ENCODE measurements around the gene NWD2. TPM values are rescaled to one million over a fixed set of nuclear protein-coding genes. Genes with fewer than 3 reads are reported as not detected.

Gene NWD2
- total RNA-seq, 1 experiment from 2014 or later: not detected

DNA sequence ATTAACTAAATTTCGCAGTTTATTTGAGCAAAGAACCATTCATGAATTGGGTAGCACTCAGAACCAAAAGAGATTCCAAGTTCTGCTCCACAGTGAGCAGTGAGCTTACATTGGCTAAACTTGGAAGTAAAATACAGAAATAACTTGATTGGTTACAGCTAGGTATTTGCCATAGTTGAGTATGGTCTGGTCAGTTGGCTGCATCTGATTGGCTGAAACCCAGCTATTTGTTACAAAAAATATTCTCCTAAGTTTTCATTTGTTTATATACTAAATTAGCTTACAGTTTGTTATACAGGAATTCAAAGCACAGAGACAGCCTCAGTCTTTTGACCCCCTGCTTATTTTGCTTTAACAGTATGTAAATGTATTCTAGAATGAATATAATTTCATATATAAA is 226.6 kb downstream of the NWD2 start:
- RAD21 ChIA-PET (ENCODE audit: low non-redundant PET in 1 of 2, low total read pairs in 2 of 2, uncharacterized antibody in 2 of 2, unreplicated experiment in 2 of 2): no interaction called here
- H3K9ac ChIP-seq (ENCODE audit: low read length): no peak overlapping the region

More for the DNA sequence above, 226.6 kb downstream of the NWD2 start:
- no peaks in the 10 kb centered on the region for H4K20me1 ChIP-seq (ENCODE audit: insufficient read depth)
- H2AFZ ChIP-seq (ENCODE audit: low read depth, low read length, poor library complexity, severe bottlenecking): no peak overlapping the region
- intact Hi-C loops (cut with micrococcal nuclease): no loop called here
- POLR2A ChIA-PET: no interaction called here
- H3K79me2 ChIP-seq (ENCODE audit: insufficient read depth, low read length): no peaks in the 10 kb centered on the region
- H3K36me3 ChIP-seq (ENCODE audit: control insufficient read depth in 1 of 2, insufficient read depth in 2 of 2, low read length in 2 of 2): no peaks in the 10 kb centered on the region
- no peak overlapping the region for H3K27ac ChIP-seq (ENCODE audit: low read depth, low read length)
- no peaks in the 10 kb centered on the region for H3K9me2 ChIP-seq (ENCODE audit: insufficient read depth)
- no peak for ATAC-seq
- H3K9me3 ChIP-seq (ENCODE audit: control insufficient read depth in 1 of 2, insufficient read depth in 1 of 2, low read depth in 1 of 2, low read length in 2 of 2): no peaks in the 10 kb centered on the region
- H3K4me2 ChIP-seq (ENCODE audit: low read length): no peak overlapping the region
- CTCF ChIA-PET: no interaction called here
- no TSS peak for BruUV-seq (replicated peaks)
- TF ChIP-seq ZNF274 (IDR thresholded peaks at IDR 0.05; ENCODE audit: low read depth, low read length) (no peak), ELF1 (IDR thresholded peaks at IDR 0.05; ENCODE audit: borderline replicate concordance, low read depth) (no peak), SRF (IDR thresholded peaks at IDR 0.05; ENCODE audit: low read depth) (no peak), JUND (IDR thresholded peaks at IDR 0.05) (no peak), YY1 (IDR thresholded peaks at IDR 0.05; ENCODE audit: extremely low read depth, insufficient replicate concordance, low read depth, low read length) (no peak), ZBTB33 (IDR thresholded peaks at IDR 0.05; ENCODE audit: extremely low read depth, insufficient replicate concordance, low read length) (no peak), ZFX (IDR thresholded peaks at IDR 0.05) (no peak), SP1 (IDR thresholded peaks at IDR 0.05; ENCODE audit: low read depth) (no peak), EZH2phosphoT487 (IDR thresholded peaks at IDR 0.05; ENCODE audit: borderline replicate concordance) (no peak), POLR2A (IDR thresholded peaks at IDR 0.05; ENCODE audit: borderline replicate concordance, extremely low read depth, insufficient read depth, insufficient read length) (no peak)
- TF ChIP-seq, protein P1, sequence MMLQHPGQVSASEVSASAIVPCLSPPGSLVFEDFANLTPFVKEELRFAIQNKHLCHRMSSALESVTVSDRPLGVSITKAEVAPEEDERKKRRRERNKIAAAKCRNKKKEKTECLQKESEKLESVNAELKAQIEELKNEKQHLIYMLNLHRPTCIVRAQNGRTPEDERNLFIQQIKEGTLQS (IDR thresholded peaks at IDR 0.05): no peak
- no peak overlapping the region for H3K4me3 ChIP-seq (replicated peaks in 1 of 2; ENCODE audit: low read depth in 1 of 2, low read length in 2 of 2)
- DNase-seq (ENCODE audit: low read depth, low spot score): no peak
- no peaks in the 10 kb centered on the region for H3K4me1 ChIP-seq (ENCODE audit: control insufficient read depth in 1 of 2, insufficient read depth in 2 of 2, low read length in 2 of 2)
- H3K27me3 ChIP-seq (ENCODE audit: insufficient read depth, low read length): no peaks in the 10 kb centered on the region

Measured in HCT116 (cell line).